NT2/D1 (cell line): ENCODE measurements around the gene RPS6KC1.

ENCODE experiments used
- SUZ12 ChIP-seq: IDR thresholded peaks from 2 replicates; pipeline ENCODE4 v1.6.1; 2011; ENCODE audit not compliant: insufficient read length, insufficient read depth; ENCODE audit errors: extremely low read depth
- YY1 ChIP-seq: IDR thresholded peaks from 2 replicates; pipeline ENCODE4 v1.6.1; 2011; ENCODE audit not compliant: insufficient read length, insufficient read depth
- ZNF274 ChIP-seq: IDR thresholded peaks from 2 replicates; pipeline ENCODE4 v1.6.1; 2011; ENCODE audit warnings: mild to moderate bottlenecking, low read depth, low read length

GRCh38 chr1:213103377-213104306, 52.6 kb downstream of the RPS6KC1 start:
- no peak for TF ChIP-seq ZNF274
- no peak for TF ChIP-seq SUZ12
- no peak for TF ChIP-seq YY1
